ENCODE measurements around the gene PPP1R26.
A peak's percentile ranks its signal among the peaks of the same experiment; 100 is the strongest.
"Not testable (repeated sequence)": the region's sequence is repeated elsewhere in the genome, so short reads cannot be mapped to it uniquely, and the experiment has no call there.

PPP1R26 gene, protein sequence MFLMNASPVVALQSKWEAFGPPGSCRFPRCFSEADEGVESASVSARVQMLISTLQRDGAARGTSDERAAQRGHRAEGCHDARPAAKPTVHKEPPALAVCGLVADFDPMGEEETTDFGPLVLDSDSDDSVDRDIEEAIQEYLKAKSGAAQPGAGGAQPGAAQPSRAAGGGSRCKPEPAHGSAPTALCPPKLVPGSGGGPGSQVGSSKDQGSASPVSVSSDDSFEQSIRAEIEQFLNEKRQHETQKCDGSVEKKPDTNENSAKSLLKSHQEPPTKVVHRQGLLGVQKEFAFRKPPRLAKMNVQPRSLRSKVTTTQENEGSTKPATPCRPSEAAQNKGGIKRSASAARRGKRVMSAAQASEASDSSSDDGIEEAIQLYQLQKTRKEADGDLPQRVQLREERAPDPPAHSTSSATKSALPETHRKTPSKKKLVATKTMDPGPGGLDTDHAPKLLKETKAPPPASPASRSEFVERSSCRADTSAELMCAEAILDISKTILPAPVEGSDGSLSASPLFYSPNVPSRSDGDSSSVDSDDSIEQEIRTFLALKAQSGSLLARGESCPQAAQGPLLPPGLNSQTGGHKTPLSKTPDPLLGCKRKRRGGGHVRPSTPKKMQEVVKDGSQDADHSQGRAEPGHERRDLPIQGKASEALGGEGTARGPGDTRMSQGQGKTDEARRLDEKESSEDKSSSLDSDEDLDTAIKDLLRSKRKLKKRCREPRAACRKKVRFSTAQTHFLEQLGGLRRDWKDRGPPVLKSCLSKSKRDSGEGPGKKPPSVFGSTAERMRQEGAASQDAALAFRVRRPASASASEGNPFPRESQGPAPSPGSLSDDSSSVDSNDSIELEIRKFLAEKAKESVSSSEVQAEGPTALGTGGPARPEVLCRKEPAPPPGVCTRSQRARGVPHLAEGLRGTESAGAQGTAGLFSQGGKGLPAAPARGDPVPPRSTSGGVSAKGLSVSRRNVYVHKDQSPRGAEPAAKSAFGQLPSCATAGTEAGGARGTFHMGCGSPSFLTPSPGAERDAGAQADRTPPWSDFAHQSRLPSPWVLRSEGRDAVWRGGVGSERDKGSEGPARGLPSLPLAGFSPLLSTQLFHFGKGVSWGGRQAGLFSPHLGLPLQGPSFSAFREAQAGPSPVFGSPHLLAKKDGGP (N-terminal part only)

DNA sequence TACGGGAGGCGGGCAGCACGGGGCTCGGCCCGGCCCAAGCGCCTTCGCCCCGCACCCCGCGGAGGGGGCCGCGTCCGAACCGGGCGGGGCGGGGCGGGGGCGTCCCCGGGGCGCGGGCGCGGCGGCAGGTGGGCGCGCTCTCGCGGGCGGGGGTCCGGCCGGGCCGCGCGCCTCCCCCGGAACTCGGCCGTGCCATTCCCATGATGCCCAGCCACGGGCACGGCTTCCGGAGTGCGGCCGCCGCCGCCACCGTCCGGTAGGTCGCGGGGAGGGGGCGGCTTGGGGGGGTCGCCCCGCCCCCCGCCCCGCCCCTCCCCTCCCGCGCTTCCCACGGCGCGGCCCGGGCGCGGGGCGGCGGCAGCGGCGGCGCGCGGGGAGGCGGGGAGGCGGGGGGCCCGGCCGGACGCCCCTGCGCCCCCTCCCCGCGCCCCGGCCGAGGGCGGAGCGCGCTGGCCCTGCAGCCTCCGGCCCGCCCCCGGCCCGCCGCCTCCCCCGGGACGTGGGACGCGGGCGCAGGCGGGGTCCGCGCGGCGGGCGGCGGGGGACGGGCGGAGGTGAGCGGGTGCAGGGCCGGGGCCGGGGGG lies at the start of gene PPP1R26:
Gene PPP1R26 (plus strand): TSS at position 314 of the 584 bp plus-strand sequence. CDS start 4,729 bp downstream, outside the sequence.
- no peak for DNase-seq (ENCODE audit: low read depth in 3 of 3, low spot score in 1 of 3)

DNA sequence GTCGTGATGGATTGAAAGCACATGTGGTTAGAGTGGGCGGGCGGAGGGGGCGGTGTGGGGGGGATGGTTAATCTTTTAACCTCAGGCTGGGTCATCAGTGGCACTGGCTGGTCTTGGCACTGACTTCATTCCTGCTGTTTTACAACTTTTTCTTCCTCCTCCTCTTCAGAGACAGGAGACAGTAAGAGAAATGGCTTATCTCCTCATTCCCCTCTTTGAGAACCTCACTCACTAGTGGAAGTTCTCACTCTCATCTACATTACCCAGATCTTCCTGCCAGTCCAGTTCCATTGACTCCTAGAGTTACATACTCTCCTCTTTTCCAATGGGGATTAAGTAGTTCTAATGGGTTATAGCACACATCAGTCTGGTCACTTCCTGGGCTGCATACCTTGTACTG lies 42.3 kb upstream of the PPP1R26 start:
- DNase-seq (ENCODE audit: low read depth in 3 of 3, low spot score in 1 of 3), result no peak

DNA sequence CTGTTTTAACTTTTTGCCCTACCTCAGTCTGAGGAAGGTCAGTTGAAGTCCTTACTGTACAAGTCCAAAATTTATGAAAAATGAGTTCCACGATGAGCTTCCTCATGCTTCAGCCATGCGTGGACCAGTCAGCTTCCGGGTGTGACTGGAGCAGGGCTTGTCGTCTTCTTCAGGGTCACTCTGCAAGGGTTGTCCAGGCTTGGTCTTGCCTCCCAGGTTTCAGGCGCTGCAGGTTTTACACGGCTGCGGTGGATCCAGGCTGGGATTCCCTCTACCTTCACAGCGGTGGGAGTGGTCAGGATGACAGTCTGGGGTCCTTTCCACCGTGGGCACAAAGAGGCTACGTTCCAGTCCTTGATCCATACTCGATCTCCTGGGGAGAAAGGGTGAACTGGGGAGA lies 41.9 kb upstream of the PPP1R26 start:
- not testable (repeated sequence) for DNase-seq (ENCODE audit: low read depth in 3 of 3, low spot score in 1 of 3)

DNA sequence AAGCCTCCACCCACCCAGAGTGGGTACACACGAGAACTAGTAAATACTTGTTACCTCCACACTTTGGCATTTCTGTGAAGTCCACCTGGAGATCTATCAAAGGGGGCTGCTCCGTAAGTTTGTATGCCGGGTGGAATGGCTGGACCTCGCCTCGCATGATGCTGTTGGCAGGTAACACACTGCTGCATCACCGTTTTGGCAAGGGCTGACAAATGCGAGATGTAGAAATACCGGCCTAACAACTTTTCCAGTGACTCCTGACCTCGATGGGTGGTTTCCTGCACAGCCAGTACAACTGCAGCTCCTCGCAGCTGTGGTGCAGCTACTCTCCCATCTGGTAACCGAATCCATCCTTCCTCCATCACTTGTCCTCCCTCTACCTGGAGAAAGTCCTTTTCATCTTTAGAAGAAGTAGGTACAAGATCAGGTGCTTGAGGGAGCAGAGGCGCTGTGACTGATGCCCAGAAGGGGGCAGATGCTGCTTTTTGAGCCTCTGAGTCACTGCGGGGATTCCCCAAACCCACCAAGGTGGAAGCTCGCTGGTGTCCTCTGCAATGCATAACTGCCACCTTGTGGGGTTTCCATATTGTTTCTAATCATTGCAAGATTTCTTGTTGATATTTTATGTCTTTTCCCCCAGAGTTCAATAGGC lies 40.9 kb upstream of the PPP1R26 start:
- DNase-seq (ENCODE audit: low read depth in 3 of 3, low spot score in 1 of 3), result peak in 1 of 3 donors; percentile 21

DNA sequence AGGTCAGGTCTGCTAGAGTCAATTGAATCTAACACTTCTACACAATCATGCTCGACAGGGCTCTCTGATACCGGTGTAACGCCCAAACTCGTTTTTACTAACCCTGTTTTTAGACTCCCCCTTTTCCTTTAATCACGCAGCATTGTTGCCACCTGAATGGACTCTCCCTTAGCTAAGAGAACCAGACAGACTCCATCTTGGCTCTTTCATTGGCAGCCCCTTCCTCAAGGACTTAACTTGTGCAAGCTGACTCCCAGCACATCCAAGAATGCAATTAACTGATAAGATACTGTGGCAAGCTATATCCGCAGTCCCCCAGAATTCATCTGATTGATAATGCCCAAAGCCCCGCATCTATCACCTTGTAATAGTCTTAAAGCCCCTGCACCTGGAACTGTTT lies 40.1 kb upstream of the PPP1R26 start:
- not testable (repeated sequence) for DNase-seq (ENCODE audit: low read depth in 3 of 3, low spot score in 1 of 3)

DNA sequence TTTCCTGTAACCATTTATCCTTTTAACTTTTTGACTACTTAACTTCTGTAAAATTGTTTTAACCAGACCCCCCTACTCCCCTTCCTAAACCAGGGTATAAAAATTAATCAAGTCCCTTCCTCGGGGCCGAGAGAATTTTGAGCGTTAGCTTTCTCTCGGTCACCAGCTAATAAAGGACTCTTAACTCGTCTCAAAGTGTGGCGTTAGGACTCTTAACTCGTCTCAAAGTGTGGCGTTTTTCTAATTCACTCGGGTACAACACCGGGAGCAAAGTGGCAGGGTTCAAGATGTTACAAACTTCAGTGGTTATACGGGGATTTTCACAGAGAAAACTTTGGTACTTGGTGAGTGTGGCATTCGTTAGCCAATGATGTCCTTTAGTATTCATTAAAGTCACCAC lies 39.7 kb upstream of the PPP1R26 start:
- no peak for DNase-seq (ENCODE audit: low read depth in 3 of 3, low spot score in 1 of 3)

DNA sequence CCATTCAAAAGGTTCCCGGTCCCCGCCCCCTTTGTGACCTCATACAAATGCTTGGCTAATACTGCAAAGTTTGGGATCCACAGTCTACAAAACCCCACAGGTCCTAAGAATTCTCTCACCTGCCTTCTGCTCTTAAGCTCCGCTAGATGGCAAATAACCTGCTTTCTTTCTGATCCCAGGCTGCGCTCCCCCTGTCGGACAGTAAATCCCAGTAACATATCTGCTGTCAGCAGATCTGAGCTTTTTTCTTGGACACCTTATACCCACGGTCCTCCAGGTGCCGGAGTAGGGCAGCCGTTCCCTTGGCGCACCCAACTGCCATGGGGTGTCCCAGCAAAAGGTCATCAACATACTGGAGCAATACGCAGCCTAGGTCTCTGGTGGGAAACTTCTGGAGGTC lies 39.0 kb upstream of the PPP1R26 start:
- no peak for DNase-seq (ENCODE audit: low read depth in 3 of 3, low spot score in 1 of 3)

DNA sequence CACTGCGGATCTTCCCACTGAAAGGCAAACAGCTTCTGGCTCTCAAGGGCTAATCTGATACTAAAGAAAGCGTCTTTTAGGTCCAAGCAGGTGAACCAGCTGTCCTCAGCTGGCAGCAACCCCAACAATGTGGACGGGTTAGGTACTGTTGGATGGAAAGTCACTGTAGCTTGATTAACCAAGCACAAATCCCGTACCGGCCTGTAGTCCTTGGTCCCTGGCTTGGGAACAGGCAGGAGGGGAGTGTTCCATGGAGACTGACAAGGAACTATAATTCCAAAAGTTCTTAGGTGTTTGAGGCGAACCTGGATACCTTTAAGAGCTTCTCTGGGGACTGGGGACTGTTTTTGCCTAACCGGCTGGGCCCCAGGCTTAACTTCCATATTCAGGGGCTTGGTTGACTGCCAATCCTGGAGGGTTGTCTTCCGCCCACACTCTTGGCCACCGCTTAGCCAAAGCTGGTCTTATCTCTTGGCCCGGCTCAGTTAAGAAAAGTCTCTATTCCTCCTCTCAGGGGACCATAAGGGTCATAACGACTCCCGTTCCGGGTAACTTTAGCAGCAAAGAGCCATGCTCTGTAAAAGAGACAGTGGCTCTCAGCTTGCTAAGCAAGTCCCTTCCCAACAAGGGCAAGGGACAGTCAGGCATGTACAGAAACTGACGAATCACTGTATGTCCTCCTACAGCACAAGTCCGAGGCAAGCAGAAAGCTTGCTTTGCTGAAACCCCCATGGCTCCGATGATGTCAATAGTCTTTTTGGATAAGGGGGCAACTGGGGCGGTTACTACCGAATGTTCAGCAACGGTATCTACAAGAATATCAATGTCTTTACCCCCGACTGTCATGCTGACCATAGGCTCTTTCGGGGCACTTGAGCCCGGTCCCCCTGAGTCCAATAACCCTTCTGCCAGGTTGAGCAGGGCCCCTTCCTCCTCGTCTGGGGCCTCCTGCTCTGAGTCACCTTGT lies 38.2 kb upstream of the PPP1R26 start:
- DNase-seq (ENCODE audit: low read depth in 3 of 3, low spot score in 1 of 3), result not testable (repeated sequence)

DNA sequence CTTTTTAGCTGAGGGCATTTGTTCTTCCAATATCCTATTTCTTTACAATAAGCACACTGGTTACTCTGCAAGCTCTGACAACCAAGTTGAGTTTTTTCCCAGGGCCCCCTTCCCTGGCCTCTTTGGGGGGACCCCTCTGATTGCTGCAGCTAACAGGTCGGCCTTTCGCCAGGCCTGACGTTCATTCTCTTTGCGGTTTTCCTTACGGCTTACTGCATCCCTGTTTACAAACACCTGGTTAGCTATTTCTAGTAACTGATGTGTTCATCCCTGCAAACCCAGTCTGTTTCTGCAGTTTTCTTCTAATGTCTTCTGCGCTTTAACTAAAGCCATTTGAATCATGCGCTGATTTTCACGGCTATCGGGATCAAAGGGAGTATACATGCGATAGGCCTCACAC lies 37.5 kb upstream of the PPP1R26 start:
- DNase-seq (ENCODE audit: low read depth in 3 of 3, low spot score in 1 of 3), result no peak

DNA sequence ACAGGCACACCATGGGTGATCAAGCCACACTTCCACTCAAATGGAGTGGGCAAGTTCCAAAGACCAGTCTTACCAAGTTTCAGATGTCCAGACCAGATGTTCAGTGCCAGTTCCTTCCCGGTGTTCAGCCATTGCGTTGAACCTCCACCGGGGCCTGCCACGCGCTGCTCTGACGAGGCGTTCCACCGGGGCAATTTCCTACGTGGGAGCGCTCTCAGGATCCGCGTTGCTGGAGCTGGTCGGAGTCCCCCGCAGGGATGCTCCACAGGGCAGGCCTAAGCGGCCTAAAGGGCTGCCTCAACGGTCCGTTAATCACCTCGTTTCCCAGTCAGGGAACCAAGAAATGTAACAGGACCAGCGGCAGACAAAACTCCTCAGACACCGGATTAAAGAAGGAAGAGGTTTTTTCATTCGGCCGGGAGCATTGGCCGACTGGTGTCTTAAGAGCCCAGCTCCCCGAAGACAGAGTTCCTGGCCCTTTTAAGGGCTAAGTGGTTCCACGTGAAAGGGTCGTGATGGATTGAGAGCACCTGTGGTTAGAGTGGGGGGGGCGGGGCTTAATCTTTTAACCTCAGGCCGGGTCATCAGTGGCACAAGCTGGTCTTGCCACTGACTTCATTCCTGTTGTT lies 35.7 kb upstream of the PPP1R26 start:
- DNase-seq (ENCODE audit: low read depth in 3 of 3, low spot score in 1 of 3), result no peak

DNA sequence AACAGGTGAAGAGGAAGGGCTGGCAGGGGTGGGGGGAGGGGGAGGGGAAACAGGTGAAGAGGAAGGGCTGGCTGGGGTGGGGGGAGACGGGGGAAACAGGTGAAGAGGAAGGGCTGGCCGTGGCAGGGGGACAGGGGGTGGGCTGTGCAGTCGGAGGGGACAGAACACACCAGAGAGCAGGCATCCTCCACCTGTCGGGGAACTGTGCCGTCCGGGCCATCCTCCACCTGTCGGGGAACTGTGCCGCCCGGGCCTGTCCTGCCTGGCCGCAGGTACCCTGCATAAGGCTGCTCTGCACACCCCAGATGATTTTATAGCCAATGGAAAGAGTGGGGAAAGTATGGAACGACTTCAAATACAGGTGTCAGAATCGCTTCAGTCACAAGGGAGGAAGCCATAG lies 32.5 kb upstream of the PPP1R26 start:
- no peak for DNase-seq (ENCODE audit: low read depth in 3 of 3, low spot score in 1 of 3)

DNA sequence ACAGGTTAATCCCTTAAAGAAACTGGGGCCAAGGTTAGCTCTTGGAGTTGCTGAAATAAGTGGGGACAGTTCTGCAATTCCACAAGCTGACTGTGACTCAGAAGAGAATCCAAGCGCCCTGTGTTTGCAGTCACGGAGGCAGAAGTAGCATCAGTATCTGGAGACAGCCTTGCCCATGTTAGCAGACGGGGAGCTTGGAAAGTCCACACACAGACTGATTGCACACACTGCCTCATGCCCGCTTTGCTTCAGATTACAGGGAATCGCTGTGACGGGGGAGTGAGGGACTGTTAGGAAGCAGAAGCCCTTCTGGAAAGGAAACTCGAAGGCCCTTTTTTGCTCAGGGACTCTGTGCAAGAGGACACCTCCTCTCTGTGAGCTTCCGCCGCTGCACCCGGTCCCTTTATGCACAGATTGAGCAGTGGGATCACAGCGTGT lies 30.9 kb upstream of the PPP1R26 start:
- no peak for DNase-seq (ENCODE audit: low read depth in 3 of 3, low spot score in 1 of 3)

DNA sequence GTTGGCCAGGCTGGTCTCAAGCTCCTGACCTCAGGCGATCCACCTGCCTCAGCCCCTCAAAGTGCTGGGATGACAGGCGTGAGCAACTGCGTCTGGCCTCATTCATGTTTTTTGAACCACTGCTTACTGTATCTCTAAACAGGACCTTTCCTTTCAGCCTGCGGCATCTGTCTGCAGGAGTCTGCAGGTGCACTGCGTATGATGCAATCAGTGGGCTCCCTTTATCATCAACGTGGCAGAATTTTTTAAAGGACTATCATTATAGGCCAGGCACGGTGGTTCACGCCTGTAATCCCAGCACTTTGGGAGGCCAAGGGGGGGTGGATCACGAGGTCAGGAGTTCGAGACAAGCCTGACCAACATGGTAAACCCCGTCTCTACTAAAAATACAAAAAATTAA lies 30.1 kb upstream of the PPP1R26 start:
- not testable (repeated sequence) for DNase-seq (ENCODE audit: low read depth in 3 of 3, low spot score in 1 of 3)

DNA sequence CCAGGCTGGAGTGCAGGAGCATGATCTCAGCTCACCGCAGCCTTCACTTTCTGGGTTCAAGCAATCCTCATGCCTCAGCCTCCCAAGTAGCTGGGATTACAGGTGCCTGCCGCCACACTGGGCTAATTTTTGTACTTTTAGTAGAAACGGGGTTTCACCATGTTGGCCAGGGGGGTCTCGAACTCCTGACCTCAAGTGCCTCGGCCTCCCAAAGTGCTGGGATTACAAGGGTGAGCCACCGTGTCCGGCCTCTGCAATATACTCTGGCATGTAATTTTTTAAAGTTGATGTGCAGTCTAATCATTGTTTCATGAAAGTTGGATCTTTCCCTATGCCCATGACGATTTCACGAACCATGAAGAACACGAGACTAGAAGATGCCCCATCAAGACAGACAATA lies 28.6 kb upstream of the PPP1R26 start:
- no peak for DNase-seq (ENCODE audit: low read depth in 3 of 3, low spot score in 1 of 3)

DNA sequence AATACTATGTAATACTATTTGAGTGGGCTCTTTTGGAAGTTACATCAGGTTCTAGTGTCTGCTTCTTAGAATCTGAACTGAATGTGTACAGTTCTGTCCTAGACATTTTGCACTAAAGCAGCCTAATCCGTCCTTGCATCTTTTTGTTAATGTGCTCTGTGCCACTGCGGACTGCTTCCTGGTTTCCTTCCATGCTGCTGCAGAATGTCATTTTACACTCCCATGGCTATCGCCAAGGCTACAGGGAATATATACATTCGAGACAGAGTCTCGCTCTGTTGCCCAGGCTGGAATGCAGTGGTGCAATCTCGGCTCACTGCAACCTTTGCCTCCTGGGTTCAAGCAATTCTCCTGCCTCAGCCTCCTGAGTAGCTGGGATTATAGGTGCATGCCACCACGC lies 27.7 kb upstream of the PPP1R26 start:
- not testable (repeated sequence) for DNase-seq (ENCODE audit: low read depth in 3 of 3, low spot score in 1 of 3)

DNA sequence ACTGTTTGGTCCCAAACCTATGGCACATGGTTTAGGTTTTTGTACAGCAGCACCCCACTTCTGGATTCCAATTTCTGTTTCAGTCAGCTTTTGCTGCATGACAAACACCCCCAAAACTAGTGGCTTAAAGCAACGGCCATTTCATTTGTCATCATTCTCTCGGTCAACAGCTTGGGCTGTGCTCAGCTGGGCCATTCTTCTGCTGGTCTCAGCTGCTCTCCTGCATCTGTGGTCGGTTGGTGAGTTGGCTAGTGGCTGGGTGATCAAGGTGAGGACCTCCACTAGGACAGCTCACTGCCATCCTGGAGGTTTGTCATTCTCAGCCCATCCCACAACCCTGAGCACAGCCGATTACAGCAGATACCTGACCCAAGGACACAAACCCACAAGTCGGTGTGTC lies 24.8 kb upstream of the PPP1R26 start:
- DNase-seq (ENCODE audit: low read depth in 3 of 3, low spot score in 1 of 3), result no peak

DNA sequence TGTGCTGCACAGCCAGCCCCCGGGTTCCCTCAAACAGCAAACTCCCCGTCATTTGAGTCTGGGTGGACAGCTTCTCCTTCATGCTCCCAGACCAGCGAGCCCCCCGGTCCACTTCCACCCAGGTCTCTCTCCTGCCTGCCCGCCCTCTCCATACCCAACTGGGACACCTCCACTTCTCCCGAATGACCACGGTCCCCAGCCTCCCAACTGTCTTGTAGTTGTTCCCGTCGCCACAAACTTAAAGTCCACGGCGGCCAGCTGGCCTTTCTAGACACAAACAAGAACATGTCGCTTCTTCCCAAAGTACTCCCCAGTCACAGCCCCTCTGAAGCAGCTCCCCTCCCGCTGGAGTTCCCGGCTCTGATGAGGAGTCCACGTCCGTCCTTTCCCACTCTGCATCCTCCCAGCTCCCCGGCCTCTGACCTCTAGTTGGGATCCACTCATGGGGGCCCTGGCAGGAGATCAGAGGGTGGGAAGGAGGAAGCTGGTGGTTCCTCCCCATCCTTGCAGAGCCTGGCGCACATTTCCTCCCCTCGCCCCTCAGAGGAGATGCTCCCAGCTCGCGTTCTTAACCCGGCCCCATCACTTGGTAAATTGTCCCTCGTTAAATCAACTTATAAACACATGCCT lies 24.1 kb upstream of the PPP1R26 start:
- DNase-seq (ENCODE audit: low read depth in 3 of 3, low spot score in 1 of 3), result no peak

DNA sequence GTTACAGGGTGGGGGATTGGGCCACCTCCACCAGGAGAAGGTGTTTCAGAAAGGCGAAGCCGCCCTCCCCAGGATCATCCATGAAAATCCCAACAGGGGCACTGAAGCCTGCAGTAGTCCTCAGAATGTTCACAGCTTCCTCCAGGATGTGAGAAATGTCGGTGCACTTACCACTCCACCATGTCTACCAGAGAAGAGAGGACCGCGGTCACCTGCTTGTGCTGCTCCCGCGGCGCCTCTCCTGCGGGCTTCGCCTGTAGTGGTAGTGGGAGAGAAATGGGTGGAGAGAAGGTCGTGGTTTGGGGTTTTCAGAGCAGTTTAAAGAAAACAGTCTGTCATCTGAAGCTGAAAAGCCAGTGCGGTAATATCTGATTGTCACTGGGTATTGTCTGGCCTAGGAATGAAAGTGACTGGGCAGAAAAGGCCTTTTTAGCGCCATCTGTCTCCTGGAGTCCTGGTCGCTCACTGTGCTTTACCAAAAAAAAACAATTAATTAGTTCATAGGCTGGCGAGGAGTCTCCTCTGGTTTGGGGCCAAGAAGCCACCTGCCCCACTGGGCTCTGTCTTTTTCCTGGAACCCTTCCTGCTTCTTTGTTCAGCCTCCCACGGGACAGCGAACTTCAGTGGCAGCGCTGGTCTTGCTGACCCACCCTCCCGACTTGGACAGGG lies 23.0 kb upstream of the PPP1R26 start:
- DNase-seq (ENCODE audit: low read depth in 3 of 3, low spot score in 1 of 3), result no peak
